Measurements from ENCODE around the gene EFCC1. TPM values are rescaled to one million over a fixed set of nuclear protein-coding genes. Genes with fewer than 3 reads are reported as not detected.
A peak's percentile ranks its signal among the peaks of the same experiment; 100 is the strongest.

The EFCC1 gene
- total RNA-seq, 4 donors from 2014 or later: 0.22 to 2.1 (median 1.9) TPM

- Histone ChIP-seq H3K9me3 (no peaks in the 10 kb centered on the region), H3K36me3 (no peaks in the 10 kb centered on the region), H3K4me3 (no peak overlapping the region), H3K27me3 (peaks cover 0 to 9% of the 10 kb centered on the region in 2 donors), H3K4me1 (peaks cover 0 to 9% (median 0%) of the 10 kb centered on the region in 4 donors), H3K27ac (no peak overlapping the region)
- TF ChIP-seq CTCF (IDR thresholded peaks at IDR 0.05) (no peak), POLR2A (IDR thresholded peaks at IDR 0.05) (no peak), EP300 (IDR thresholded peaks at IDR 0.05) (no peak)
- no peak for DNase-seq (ENCODE audit: low spot score in 2 of 2)
- WGBS, 2 donors: 95% methylated on average over 2 of the region's 2 CpGs
Observed at GRCh38 chr3:129009266-129009665, 8.2 kb downstream of the EFCC1 start.

GRCh38 chr3:129010310-129010956 lies 9.3 kb downstream of the EFCC1 start:
- TF ChIP-seq EP300 (IDR thresholded peaks at IDR 0.05): no peak
- no peak for TF ChIP-seq CTCF (IDR thresholded peaks at IDR 0.05)
- TF ChIP-seq POLR2A (IDR thresholded peaks at IDR 0.05): no peak
- Histone ChIP-seq H3K4me3 (no peak overlapping the region), H3K9me3 (no peaks in the 10 kb centered on the region), H3K27me3 (no peaks in the 10 kb centered on the region), H3K27ac (no peak overlapping the region), H3K36me3 (no peaks in the 10 kb centered on the region), H3K4me1 (peaks cover 0 to 11% (median 0%) of the 10 kb centered on the region in 4 donors)
- 41 to 43% methylated on average over 8 to 9 of the region's 9 CpGs for WGBS, 2 donors
- no peak for DNase-seq (ENCODE audit: low spot score in 2 of 2)

- Histone ChIP-seq H3K9me3 (no peaks in the 10 kb centered on the region), H3K4me3 (no peak overlapping the region), H3K36me3 (no peaks in the 10 kb centered on the region), H3K4me1 (peaks cover 0 to 16% (median 7%) of the 10 kb centered on the region in 4 donors), H3K27me3 (no peaks in the 10 kb centered on the region), H3K27ac (peak overlapping the region in 1 of 4 donors; percentile 22)
- 93 to 100% methylated on average over 3 of the region's 3 CpGs for WGBS, 2 donors
- no peak for TF ChIP-seq CTCF (IDR thresholded peaks at IDR 0.05)
- TF ChIP-seq EP300 (IDR thresholded peaks at IDR 0.05): no peak
- no peak for TF ChIP-seq POLR2A (IDR thresholded peaks at IDR 0.05)
- DNase-seq (ENCODE audit: low spot score in 2 of 2): no peak
Observed at GRCh38 chr3:129013491-129013891, 12.4 kb downstream of the EFCC1 start.

GRCh38 chr3:129014148-129014547 lies 13.0 kb downstream of the EFCC1 start:
- H3K4me1 ChIP-seq: peaks cover 0 to 16% (median 7%) of the 10 kb centered on the region in 4 donors
- no peaks in the 10 kb centered on the region for H3K9me3 ChIP-seq
- no peaks in the 10 kb centered on the region for H3K36me3 ChIP-seq
- H3K27me3 ChIP-seq: no peaks in the 10 kb centered on the region
- H3K4me3 ChIP-seq: no peak overlapping the region
- H3K27ac ChIP-seq: peak overlapping the region in 3 of 4 donors; percentile 20 to 34 (median 22)
- TF ChIP-seq EP300 (IDR thresholded peaks at IDR 0.05) (no peak), POLR2A (IDR thresholded peaks at IDR 0.05) (no peak), CTCF (IDR thresholded peaks at IDR 0.05) (no peak)
- DNase-seq (ENCODE audit: low spot score in 2 of 2): no peak
- 54 to 68% methylated on average over 8 to 12 of the region's 13 CpGs for WGBS, 2 donors

DNA sequence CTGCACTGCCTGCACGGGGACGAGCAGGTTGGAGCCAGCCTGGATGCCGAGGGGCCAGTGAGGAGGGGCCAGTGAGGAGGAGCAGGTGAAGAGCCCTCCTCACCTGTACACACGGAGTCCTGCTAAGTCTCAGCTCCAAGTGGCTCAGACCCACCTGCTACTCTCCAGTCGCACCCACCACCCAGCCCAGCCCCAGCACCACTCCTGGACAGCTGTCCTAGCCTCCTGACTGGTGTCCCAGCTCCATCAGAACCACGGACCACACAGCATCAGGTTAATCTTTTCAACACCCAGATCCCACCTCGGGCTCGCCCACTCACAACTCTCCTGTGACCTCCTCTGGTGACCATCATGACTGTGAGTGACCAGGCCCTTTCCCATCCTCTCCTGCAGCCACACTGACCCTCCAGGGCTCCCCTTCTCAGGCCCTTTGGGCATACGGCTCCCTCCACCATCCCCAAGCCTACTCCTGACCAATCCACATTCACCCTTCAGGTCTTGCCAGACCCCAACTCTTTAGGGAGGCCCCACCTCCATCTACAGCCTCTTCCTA lies 13.8 kb downstream of the EFCC1 start:
- TF ChIP-seq CTCF (IDR thresholded peaks at IDR 0.05) (no peak), POLR2A (IDR thresholded peaks at IDR 0.05) (no peak), EP300 (IDR thresholded peaks at IDR 0.05) (no peak)
- H3K9me3 ChIP-seq: no peaks in the 10 kb centered on the region
- no peak overlapping the region for H3K4me3 ChIP-seq
- 87 to 89% methylated on average over 8 to 9 of the region's 9 CpGs for WGBS, 2 donors
- H3K27ac ChIP-seq: peak overlapping the region in 2 of 4 donors; percentile 17 to 20
- DNase-seq (ENCODE audit: low spot score in 2 of 2): no peak
- H3K36me3 ChIP-seq: no peaks in the 10 kb centered on the region
- H3K27me3 ChIP-seq: no peaks in the 10 kb centered on the region
- peaks cover 0 to 16% (median 7%) of the 10 kb centered on the region in 4 donors for H3K4me1 ChIP-seq

Data from tibial nerve (tissue), 4 donors.